GM12891 (cell line): ENCODE measurements around the gene SSUH2.
"Not testable (repeated sequence)": the region's sequence is repeated elsewhere in the genome, so short reads cannot be mapped to it uniquely, and the experiment has no call there.

Experiments used
- POLR2A ChIP-seq: IDR thresholded peaks from 2 replicates; pipeline ENCODE4 v1.6.1; 2011; ENCODE audit warnings: low read depth, low read length, control low read depth
- POLR2AphosphoS5 ChIP-seq: IDR thresholded peaks from 2 replicates; pipeline ENCODE4 v1.6.1; 2011; ENCODE audit warnings: low read depth, low read length, control low read depth
- TAF1 ChIP-seq: IDR thresholded peaks from 2 replicates; pipeline ENCODE4 v1.6.1; 2011; ENCODE audit warnings: low read depth, low read length, control low read depth

GRCh38 chr3:8675591-8675990 lies 31.0 kb upstream of the SSUH2 start:
- TF ChIP-seq POLR2AphosphoS5, POLR2A, TAF1: not testable (repeated sequence)
